ENCODE measurements around the gene ZNF614. TPM values are rescaled to one million over a fixed set of nuclear protein-coding genes. Genes with fewer than 3 reads are reported as not detected.
A peak's percentile ranks its signal among the peaks of the same experiment; 100 is the strongest.
"Not testable (repeated sequence)": the region's sequence is repeated elsewhere in the genome, so short reads cannot be mapped to it uniquely, and the experiment has no call there.

Gene ZNF614
- total RNA-seq, result 5.9 TPM

DNA sequence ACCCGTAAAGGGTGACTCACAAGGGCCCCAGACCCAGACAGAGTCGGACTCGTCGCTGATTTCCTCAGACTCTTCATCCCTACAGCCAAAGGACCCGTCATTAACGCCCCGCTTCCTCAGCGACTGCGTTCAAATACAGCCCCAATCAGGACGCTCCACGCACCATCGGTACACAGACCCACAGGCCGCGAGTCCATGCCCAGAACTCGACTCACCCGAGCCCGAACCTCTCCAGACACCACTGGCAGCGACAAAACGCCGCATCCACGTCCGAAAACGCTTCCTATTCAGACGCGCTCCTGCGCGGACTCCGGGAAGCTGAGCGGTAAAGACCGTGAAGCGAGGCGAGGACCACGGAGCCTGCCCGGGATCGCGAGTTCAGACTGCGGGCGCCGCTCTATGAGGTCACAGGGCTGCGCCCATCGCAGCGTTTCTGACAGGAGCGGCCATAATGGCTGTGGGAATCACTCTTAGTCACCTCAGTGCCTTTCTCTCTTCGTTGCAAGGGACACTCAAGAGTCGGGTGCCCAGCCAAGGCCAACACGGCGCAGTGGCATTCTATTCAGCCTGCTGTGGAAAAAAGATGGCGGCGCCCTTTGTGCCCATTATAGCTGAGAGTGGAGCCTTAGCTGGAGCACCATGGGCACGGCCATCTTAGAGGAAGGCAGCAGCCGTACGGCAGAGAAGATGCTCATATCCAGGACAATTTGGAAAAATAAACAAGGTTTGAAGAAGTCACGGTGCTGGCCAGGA, at the start of gene ZNF614:
TSS of gene ZNF614 (minus strand) at position 353 of the 753 bp plus-strand sequence. CDS start 2,634 bp downstream, outside the sequence.
- DNase-seq (ENCODE audit: extremely low spot score in 2 of 2), result peak in 1 of 2 donors; percentile 88
- H3K36me3 ChIP-seq, result peaks cover 3 to 45% of the 10 kb centered on the region in 2 donors
- peak; percentile 88 to 92 for TF ChIP-seq POLR2AphosphoS5 (IDR thresholded peaks at IDR 0.05; ENCODE audit: insufficient read depth in 1 of 2, low read depth in 1 of 2)
- TF ChIP-seq, protein P1, sequence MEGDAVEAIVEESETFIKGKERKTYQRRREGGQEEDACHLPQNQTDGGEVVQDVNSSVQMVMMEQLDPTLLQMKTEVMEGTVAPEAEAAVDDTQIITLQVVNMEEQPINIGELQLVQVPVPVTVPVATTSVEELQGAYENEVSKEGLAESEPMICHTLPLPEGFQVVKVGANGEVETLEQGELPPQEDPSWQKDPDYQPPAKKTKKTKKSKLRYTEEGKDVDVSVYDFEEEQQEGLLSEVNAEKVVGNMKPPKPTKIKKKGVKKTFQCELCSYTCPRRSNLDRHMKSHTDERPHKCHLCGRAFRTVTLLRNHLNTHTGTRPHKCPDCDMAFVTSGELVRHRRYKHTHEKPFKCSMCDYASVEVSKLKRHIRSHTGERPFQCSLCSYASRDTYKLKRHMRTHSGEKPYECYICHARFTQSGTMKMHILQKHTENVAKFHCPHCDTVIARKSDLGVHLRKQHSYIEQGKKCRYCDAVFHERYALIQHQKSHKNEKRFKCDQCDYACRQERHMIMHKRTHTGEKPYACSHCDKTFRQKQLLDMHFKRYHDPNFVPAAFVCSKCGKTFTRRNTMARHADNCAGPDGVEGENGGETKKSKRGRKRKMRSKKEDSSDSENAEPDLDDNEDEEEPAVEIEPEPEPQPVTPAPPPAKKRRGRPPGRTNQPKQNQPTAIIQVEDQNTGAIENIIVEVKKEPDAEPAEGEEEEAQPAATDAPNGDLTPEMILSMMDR (IDR thresholded peaks at IDR 0.05), result no peak
- no peak for TF ChIP-seq POLR2A (IDR thresholded peaks at IDR 0.05)
- H3K9me3 ChIP-seq, result peaks cover 39% of the 10 kb centered on the region
- intact Hi-C loops (cut with DNase I), result no loop called here
- peak within 1 kb of the TSS; percentile 77 to 84 for H3K4me3 ChIP-seq
- no peaks in the 10 kb centered on the region for H3K27me3 ChIP-seq
- peak within 1 kb of the TSS; percentile 92 for H3K27ac ChIP-seq
- H3K4me1 ChIP-seq, result peaks cover 27% of the 10 kb centered on the region

DNA sequence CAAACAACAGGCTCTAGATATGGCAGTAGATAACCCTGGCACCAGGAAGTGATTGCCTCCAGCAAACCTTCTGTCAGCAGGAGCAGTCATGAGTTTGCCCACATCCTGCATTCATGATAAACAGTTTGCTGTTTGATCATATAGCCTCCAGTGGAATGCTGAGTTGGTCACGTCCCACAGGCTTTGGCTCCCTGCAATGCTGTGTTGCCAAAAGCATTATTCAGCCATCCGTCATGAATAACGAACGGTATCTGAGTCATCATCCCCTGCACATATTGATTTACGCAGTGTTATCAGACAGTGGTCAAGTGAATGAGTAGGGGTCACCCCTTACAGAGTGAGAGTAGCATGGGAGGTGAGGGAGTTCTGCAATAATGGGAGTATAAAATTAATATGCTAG, 42.3 kb upstream of the ZNF614 start:
- DNase-seq (ENCODE audit: extremely low spot score in 2 of 2), result no peak
- no peak overlapping the region for H3K27ac ChIP-seq
- no peaks in the 10 kb centered on the region for H3K27me3 ChIP-seq
- TF ChIP-seq POLR2AphosphoS5 (IDR thresholded peaks at IDR 0.05; ENCODE audit: insufficient read depth in 1 of 2, low read depth in 1 of 2), result no peak
- TF ChIP-seq, protein P1 (IDR thresholded peaks at IDR 0.05), result no peak
- TF ChIP-seq POLR2A (IDR thresholded peaks at IDR 0.05), result no peak
- H3K36me3 ChIP-seq, result peaks cover 0 to 97% of the 10 kb centered on the region in 2 donors
- intact Hi-C loops (cut with DNase I), result no loop called here
- no peaks in the 10 kb centered on the region for H3K4me1 ChIP-seq
- peaks cover 53% of the 10 kb centered on the region for H3K9me3 ChIP-seq
- no peak overlapping the region for H3K4me3 ChIP-seq

DNA sequence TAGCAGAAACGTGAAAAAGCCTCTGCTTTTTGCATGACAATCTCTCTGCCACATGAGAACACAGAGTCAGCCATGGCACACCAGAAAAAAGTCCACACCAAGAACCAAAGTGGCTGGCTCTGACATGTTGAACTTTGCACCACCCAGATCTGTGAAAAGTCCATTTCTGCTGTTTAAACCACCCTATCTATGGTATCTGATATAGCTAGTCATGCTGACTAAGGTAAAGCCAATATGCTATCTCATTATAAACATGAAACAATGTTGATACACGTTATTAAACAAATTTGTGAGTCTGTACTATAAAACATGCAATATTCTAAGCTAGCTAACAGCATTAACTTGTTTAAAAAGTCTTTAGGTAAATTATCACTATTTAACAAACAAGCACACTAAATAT, 41.5 kb upstream of the ZNF614 start:
- peaks cover 0 to 97% of the 10 kb centered on the region in 2 donors for H3K36me3 ChIP-seq
- H3K4me3 ChIP-seq, result no peak overlapping the region

DNA sequence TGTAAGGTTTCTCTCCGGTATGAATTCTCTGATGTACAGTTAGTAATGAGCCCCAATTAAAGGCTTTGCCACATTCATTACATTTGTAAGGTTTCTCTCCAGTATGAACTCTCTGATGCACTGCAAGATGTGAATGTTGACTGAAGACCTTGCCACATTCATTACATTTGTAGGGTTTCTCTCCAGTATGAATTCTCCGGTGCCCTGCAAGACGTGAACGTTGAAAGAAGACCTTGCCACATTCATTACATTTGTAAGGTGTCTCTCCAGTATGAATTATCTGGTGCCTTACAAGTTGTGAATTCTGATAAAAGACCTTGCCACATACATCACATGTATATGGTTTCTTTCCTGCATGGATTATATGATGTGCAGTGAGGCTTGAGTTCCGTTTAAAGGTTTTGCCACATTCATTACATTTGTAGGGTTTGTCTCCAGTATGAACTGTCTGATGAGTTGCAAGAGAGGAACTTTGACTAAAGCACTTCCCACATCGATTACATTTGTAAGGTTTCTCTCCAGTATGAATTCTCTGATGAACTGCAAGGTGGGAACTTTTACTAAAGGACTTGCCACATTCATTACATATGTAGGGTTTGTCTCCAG, 38.2 kb upstream of the ZNF614 start:
- peaks cover 0 to 90% of the 10 kb centered on the region in 2 donors for H3K36me3 ChIP-seq
- no peaks in the 10 kb centered on the region for H3K4me1 ChIP-seq
- H3K4me3 ChIP-seq, result no peak overlapping the region
- H3K27ac ChIP-seq, result no peak overlapping the region
- DNase-seq (ENCODE audit: extremely low spot score in 2 of 2), result no peak
- H3K27me3 ChIP-seq, result no peaks in the 10 kb centered on the region
- H3K9me3 ChIP-seq, result peaks cover 73% of the 10 kb centered on the region
- intact Hi-C loops (cut with DNase I), result no loop called here
- TF ChIP-seq, protein P1 (IDR thresholded peaks at IDR 0.05), result no peak
- TF ChIP-seq POLR2A (IDR thresholded peaks at IDR 0.05), result no peak
- TF ChIP-seq POLR2AphosphoS5 (IDR thresholded peaks at IDR 0.05; ENCODE audit: insufficient read depth in 1 of 2, low read depth in 1 of 2), result no peak

More for the DNA sequence above, 41.5 kb upstream of the ZNF614 start:
- TF ChIP-seq POLR2AphosphoS5 (IDR thresholded peaks at IDR 0.05; ENCODE audit: insufficient read depth in 1 of 2, low read depth in 1 of 2) (no peak), POLR2A (IDR thresholded peaks at IDR 0.05) (no peak)
- TF ChIP-seq, protein P1 (IDR thresholded peaks at IDR 0.05), result no peak
- H3K9me3 ChIP-seq, result peaks cover 61% of the 10 kb centered on the region
- intact Hi-C loops (cut with DNase I), result no loop called here
- no peaks in the 10 kb centered on the region for H3K4me1 ChIP-seq
- H3K27ac ChIP-seq, result no peak overlapping the region
- no peak for DNase-seq (ENCODE audit: extremely low spot score in 2 of 2)
- no peaks in the 10 kb centered on the region for H3K27me3 ChIP-seq

DNA sequence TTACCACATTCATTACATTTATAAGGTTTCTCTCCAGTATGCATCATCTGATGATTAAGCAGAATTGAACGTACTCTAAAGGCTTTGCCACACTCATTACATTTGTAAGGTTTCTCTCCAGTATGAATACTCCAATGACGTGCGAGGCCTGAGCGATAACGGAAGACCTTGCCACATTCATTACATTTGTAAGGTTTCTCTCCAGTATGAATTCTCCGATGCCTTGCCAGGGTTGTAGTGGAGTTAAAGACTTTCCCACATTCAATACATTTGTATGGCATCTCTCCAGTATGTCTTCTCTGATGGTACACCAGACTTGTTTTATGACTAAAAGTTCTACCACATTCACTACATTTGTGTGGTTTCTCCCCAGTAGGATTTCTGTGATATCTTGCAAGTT, 37.2 kb upstream of the ZNF614 start:
- TF ChIP-seq POLR2AphosphoS5 (IDR thresholded peaks at IDR 0.05; ENCODE audit: insufficient read depth in 1 of 2, low read depth in 1 of 2) (no peak), POLR2A (IDR thresholded peaks at IDR 0.05) (no peak)
- TF ChIP-seq, protein P1 (IDR thresholded peaks at IDR 0.05), result no peak
- H3K9me3 ChIP-seq, result peaks cover 78% of the 10 kb centered on the region
- no peak for DNase-seq (ENCODE audit: extremely low spot score in 2 of 2)
- H3K27me3 ChIP-seq, result no peaks in the 10 kb centered on the region
- no peaks in the 10 kb centered on the region for H3K4me1 ChIP-seq
- intact Hi-C loops (cut with DNase I), result no loop called here
- H3K4me3 ChIP-seq, result no peak overlapping the region
- no peak overlapping the region for H3K27ac ChIP-seq
- H3K36me3 ChIP-seq, result peaks cover 0 to 84% of the 10 kb centered on the region in 2 donors

DNA sequence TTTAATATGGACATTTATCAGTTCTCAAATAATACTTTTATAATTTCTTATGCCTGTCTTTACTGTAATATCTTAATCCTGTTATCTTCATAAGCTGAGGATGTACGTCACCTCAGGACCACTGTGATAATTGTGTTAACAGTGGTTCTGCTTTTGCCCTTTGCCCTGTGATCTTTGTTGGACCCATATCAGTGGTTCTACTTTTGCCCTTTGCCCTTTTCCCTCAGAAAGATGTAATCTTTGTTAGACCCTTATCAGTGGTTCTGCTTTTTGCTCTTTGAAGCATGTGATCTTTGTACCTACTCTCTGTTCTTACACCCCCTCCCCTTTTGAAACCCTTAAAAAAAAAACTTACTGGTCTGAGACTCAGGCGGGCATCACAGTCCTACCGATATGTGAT, 28.3 kb upstream of the ZNF614 start:
- H3K27me3 ChIP-seq; intact Hi-C loops (cut with DNase I); H3K27ac ChIP-seq; H3K4me3 ChIP-seq; DNase-seq (ENCODE audit: extremely low spot score in 2 of 2); H3K36me3 ChIP-seq; H3K4me1 ChIP-seq: not testable (repeated sequence)
- H3K9me3 ChIP-seq, result peaks cover 19% of the 10 kb centered on the region

DNA sequence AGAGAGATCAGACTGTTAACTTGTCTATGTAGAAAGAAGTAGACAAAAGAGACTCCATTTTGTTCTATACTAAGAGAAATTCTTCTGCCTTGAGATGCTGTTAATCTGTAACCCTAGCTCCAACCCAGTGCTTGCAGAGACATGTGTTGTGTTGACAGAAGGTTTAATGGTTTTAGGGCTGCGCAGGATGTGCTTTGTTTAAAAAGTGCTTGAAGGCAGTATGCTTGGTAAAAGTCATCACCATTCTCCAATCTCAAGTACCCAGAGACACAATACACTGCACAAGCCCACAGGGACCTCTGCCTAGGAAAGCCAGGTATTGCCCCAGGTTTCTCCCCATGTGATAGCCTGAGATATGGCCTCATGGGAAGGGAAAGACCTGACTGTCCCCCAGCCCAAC, 23.6 kb upstream of the ZNF614 start:
- intact Hi-C loops (cut with DNase I); DNase-seq (ENCODE audit: extremely low spot score in 2 of 2); H3K27ac ChIP-seq; H3K4me1 ChIP-seq; H3K9me3 ChIP-seq; H3K4me3 ChIP-seq; H3K27me3 ChIP-seq: not testable (repeated sequence)
- peaks cover 0 to 12% of the 10 kb centered on the region in 2 donors for H3K36me3 ChIP-seq
